Prostate gland (tissue), 2 donors: ENCODE measurements around the gene MAN2B2. TPM values are rescaled to one million over a fixed set of nuclear protein-coding genes. Genes with fewer than 3 reads are reported as not detected.
"Not testable (repeated sequence)": the region's sequence is repeated elsewhere in the genome, so short reads cannot be mapped to it uniquely, and the experiment has no call there.

Experiments used
- DNase-seq: peaks from one replicate; pipeline ENCODE4 v3.0.0-alpha.2; 2019; ENCODE audit warnings: low spot score
- H3K27ac ChIP-seq, 2 donors: fragments of 200-600 bp; sonication (generic); 2 replicates each; pipeline ENCODE4 v1.5.1; 2017 to 2019
- H3K27me3 ChIP-seq: fragments of 200-600 bp; sonication (generic); replicated peaks from 2 replicates; pipeline ENCODE4 v1.5.1; 2019; ENCODE audit not compliant: insufficient read depth
- H3K36me3 ChIP-seq, 2 donors: fragments of 200-600 bp; sonication (generic); 1 replicate in 1 of 2; 2 replicates in 1 of 2; pipeline versions ENCODE4 v1.5.1 to v1.8.1; 2017 to 2019
- H3K4me1 ChIP-seq: fragments of 200-600 bp; sonication (generic); replicated peaks from 2 replicates; pipeline ENCODE4 v1.5.1; 2019
- H3K4me3 ChIP-seq, 2 donors: fragments of 200-600 bp; sonication (generic); 2 replicates each; pipeline ENCODE4 v1.5.1; 2017 to 2019
- H3K9me3 ChIP-seq: fragments of 200-600 bp; sonication (generic); 2 replicates; pipeline ENCODE4 v1.5.1; 2017
- POLR2A ChIP-seq: fragments of 450-650 bp; IDR thresholded peaks from one replicate; pipeline ENCODE4 v1.6.1; 2016; ENCODE audit warnings: antibody characterized with exemption, mild to moderate bottlenecking
- POLR2AphosphoS5 ChIP-seq: sonication (generic); formaldehyde crosslinking; IDR thresholded peaks from one replicate; pipeline ENCODE4 v1.6.1; 2017; ENCODE audit warnings: antibody characterized with exemption
- whole genome bisulfite sequencing: methylation state at CpG from one replicate; pipeline ENCODE4 v1.1.5; 2018; 5-methylcytosine and 5-hydroxymethylcytosine counted together
- intact Hi-C: fragments of 100-400 bp; cut with DNase I; formaldehyde crosslinking; loops from one replicate; pipeline ENCODE4 v1.14.2; 2022
- total RNA-seq, 2 donors: library from RNA; depleted of rRNA; stranded (reverse); fragments of >200 nt; gene quantifications; one replicate each; pipeline ENCODE4 v1.1.0, GENCODE V29; 2016
- TF ChIP-seq, protein P1 (sequence below), 4 experiments: fragments of 200-600 bp in 2 of 4; fragments of 450-650 bp in 2 of 4; sonication (generic) in 2 of 4; IDR thresholded peaks; 1 replicate in 3 of 4; 2 replicates in 1 of 4; pipeline ENCODE4 v1.5.1; 2016 to 2019; ENCODE audit warnings: antibody characterized with exemption in 4 of 4, mild to moderate bottlenecking in 2 of 4, moderate library complexity in 2 of 4

MAN2B2 gene
- total RNA-seq, 2 donors from 2014 or later, result 52.7 to 69.5 TPM

GRCh38 chr4:6626066-6626465 lies 51.1 kb downstream of the MAN2B2 start:
- no peaks in the 10 kb centered on the region for H3K4me1 ChIP-seq
- no peaks in the 10 kb centered on the region for H3K36me3 ChIP-seq
- H3K4me3 ChIP-seq, result no peak overlapping the region
- no peak overlapping the region for H3K27ac ChIP-seq
- TF ChIP-seq, protein P1, sequence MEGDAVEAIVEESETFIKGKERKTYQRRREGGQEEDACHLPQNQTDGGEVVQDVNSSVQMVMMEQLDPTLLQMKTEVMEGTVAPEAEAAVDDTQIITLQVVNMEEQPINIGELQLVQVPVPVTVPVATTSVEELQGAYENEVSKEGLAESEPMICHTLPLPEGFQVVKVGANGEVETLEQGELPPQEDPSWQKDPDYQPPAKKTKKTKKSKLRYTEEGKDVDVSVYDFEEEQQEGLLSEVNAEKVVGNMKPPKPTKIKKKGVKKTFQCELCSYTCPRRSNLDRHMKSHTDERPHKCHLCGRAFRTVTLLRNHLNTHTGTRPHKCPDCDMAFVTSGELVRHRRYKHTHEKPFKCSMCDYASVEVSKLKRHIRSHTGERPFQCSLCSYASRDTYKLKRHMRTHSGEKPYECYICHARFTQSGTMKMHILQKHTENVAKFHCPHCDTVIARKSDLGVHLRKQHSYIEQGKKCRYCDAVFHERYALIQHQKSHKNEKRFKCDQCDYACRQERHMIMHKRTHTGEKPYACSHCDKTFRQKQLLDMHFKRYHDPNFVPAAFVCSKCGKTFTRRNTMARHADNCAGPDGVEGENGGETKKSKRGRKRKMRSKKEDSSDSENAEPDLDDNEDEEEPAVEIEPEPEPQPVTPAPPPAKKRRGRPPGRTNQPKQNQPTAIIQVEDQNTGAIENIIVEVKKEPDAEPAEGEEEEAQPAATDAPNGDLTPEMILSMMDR (IDR thresholded peaks at IDR 0.05), result no peak
- no peak for TF ChIP-seq POLR2AphosphoS5
- no peak for TF ChIP-seq POLR2A
- no peak for DNase-seq
- WGBS, result 85% methylated on average over 11 of the region's 11 CpGs
- H3K27me3 ChIP-seq, result no peaks in the 10 kb centered on the region
- no peaks in the 10 kb centered on the region for H3K9me3 ChIP-seq
- intact Hi-C loops, result no loop called here

DNA sequence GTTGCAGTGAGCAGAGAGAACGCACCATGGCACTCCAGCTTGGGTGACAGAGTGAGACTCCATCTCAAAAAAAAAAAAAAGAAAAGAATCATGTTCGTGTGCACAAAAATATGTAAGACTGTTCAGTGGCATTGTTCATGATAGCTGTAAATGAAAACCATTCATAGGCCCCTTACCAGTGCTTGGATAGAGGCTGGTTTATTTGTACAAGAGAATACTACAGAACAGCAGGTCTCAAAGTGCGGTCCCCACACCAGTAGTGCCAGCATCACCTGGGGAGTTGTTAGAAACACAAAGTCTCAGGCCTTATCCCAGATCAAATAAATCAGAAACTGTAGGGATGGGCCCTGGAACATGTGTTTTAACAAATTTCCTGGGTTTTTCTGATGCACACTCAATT lies 52.8 kb downstream of the MAN2B2 start:
- Histone ChIP-seq H3K4me3 (no peak overlapping the region), H3K27me3 (no peaks in the 10 kb centered on the region), H3K36me3 (no peaks in the 10 kb centered on the region), H3K4me1 (no peaks in the 10 kb centered on the region), H3K9me3 (no peaks in the 10 kb centered on the region), H3K27ac (no peak overlapping the region)
- TF ChIP-seq, protein P1 (IDR thresholded peaks at IDR 0.05), result no peak
- no peak for TF ChIP-seq POLR2A
- no peak for TF ChIP-seq POLR2AphosphoS5
- intact Hi-C loops, result no loop called here
- 65% methylated on average over 3 of the region's 3 CpGs for WGBS
- no peak for DNase-seq

GRCh38 chr4:6628484-6628883 lies 53.5 kb downstream of the MAN2B2 start:
- H3K36me3 ChIP-seq, H3K4me1 ChIP-seq, H3K9me3 ChIP-seq, DNase-seq, H3K27ac ChIP-seq, intact Hi-C loops, H3K4me3 ChIP-seq, H3K27me3 ChIP-seq: not testable (repeated sequence)
- WGBS, result 95% methylated on average over 1 of the region's 1 CpG

DNA sequence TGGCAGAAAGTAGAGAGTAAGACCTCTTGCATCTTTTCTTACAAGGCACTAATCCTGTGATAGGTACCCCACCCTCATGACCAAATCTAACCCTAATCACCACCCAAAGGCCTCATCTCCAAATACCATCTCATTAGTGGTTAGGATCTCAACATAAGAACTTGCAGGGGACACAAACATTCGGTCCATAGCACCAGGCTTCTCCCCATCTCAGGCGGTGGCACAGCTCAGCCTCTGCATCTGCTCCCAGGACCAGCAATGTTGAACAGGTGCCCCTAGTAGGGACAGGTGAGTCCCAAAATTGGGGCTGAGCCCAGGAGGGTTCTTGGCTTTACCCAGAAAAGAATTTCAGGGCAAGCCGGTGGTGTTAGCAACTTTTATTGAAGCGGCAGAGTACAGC lies 57.1 kb downstream of the MAN2B2 start:
- no peak for DNase-seq
- Histone ChIP-seq H3K36me3 (no peaks in the 10 kb centered on the region), H3K9me3 (no peaks in the 10 kb centered on the region), H3K27me3 (no peaks in the 10 kb centered on the region), H3K27ac (peak overlapping the region; percentile 64), H3K4me1 (no peaks in the 10 kb centered on the region), H3K4me3 (no peak overlapping the region)
- WGBS, result 94% methylated on average over 4 of the region's 4 CpGs
- intact Hi-C loops, result no loop called here
- TF ChIP-seq, protein P1 (IDR thresholded peaks at IDR 0.05), result no peak
- TF ChIP-seq POLR2A, result no peak
- no peak for TF ChIP-seq POLR2AphosphoS5

DNA sequence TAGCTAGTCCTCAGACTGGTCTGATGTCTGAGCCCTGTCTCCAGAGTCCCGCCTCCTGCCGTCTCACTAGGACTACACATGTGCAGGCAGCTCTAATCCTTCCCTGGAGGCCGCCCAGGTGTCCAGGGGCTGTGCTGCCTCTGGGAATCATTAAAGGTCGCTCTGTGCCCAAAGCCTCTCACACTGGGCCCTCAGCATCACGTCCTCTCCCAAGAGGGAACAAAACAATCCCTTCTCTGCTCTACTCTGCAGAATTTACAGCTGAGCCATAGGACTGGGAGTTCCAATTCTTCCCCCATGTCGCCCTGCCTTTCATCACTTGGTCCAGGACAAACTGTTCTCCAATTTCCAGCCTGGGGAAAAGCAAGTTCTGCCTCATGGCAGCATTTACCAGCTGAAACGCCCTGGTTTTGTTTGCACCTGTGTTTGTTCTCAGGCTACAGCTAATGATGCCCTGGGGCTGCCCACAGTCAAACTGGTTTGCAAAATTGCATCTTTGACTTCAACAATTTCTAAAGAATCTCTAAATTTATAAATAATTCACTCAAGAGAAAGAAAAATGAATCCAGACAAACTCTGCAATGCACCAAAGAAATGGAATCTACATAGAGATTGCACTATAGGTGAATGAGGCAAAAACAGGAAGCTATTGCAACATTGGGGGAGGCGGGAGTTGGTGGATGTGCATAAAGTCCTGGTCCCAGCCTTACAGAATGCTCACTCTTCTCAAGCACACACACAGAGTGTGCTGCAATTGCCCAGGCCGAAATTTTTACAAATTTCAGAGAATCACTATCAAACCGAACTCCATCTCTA lies 58.3 kb downstream of the MAN2B2 start:
- 36% methylated on average over 10 of the region's 10 CpGs for WGBS

More for the DNA sequence above, 58.3 kb downstream of the MAN2B2 start:
- intact Hi-C loops, result no loop called here
- Histone ChIP-seq H3K36me3 (no peaks in the 10 kb centered on the region), H3K4me3 (no peak overlapping the region), H3K27ac (peak overlapping the region; percentile 64), H3K27me3 (no peaks in the 10 kb centered on the region), H3K9me3 (no peaks in the 10 kb centered on the region), H3K4me1 (no peaks in the 10 kb centered on the region)
- TF ChIP-seq, protein P1 (IDR thresholded peaks at IDR 0.05), result no peak
- TF ChIP-seq POLR2AphosphoS5 (peak; percentile 53), POLR2A (no peak)
- DNase-seq, result peak; percentile 50
